ENCODE measurements around the gene SLA2.

- no peak for TF ChIP-seq EZH2phosphoT487 (IDR thresholded peaks at IDR 0.05; ENCODE audit: insufficient read depth, low read depth)
- TF ChIP-seq EZH2 (IDR thresholded peaks at IDR 0.05; ENCODE audit: insufficient read depth, poor library complexity, severe bottlenecking) = no peak
These were observed 73.3 kb downstream of the SLA2 start for GRCh38 chr20:36572701-36573102.

Measured in GM23248 (cell line).